ENCODE results near the gene PGAP2. TPM values are rescaled to one million over a fixed set of nuclear protein-coding genes. Genes with fewer than 3 reads are reported as not detected.

PGAP2 gene
- total RNA-seq, 1 donor from 2014 or later: 22.7 TPM

- peak within 1 kb of the TSS; percentile 99 for H3K27ac Mint-ChIP-seq (ENCODE audit: unreplicated experiment)
- H3K4me1 Mint-ChIP-seq (ENCODE audit: unreplicated experiment): peaks cover 16% of the 10 kb centered on the region
- H3K36me3 Mint-ChIP-seq (ENCODE audit: low read depth, unreplicated experiment): peaks cover 1% of the 10 kb centered on the region
- DNase-seq (ENCODE audit: low spot score): peak; percentile 100
- no peaks in the 10 kb centered on the region for H3K9me3 Mint-ChIP-seq (ENCODE audit: unreplicated experiment)
- peaks cover 4% of the 10 kb centered on the region for H3K27me3 Mint-ChIP-seq (ENCODE audit: unreplicated experiment)
- TF ChIP-seq CTCF (IDR thresholded peaks at IDR 0.05; ENCODE audit: unreplicated experiment): no peak
- peak within 1 kb of the TSS; percentile 95 for H3K4me3 Mint-ChIP-seq (ENCODE audit: unreplicated experiment)
Measured at GRCh38 chr11:3797329-3798090, 10.8 kb upstream of the PGAP2 start, which contains the start of gene NUP98. NUP98 (minus strand) TSS chr11:3797554; CDS start chr11:3782117, 15,437 bp downstream.

GRCh38 chr11:3799143-3799542, 9.2 kb upstream of the PGAP2 start:
- Mint-ChIP-seq H3K4me1 (ENCODE audit: unreplicated experiment) (peaks cover 18% of the 10 kb centered on the region), H3K4me3 (ENCODE audit: unreplicated experiment) (no peak overlapping the region), H3K27me3 (ENCODE audit: unreplicated experiment) (peaks cover 5% of the 10 kb centered on the region), H3K9me3 (ENCODE audit: unreplicated experiment) (no peaks in the 10 kb centered on the region), H3K27ac (ENCODE audit: unreplicated experiment) (peak overlapping the region; percentile 74), H3K36me3 (ENCODE audit: low read depth, unreplicated experiment) (no peaks in the 10 kb centered on the region)
- TF ChIP-seq CTCF (IDR thresholded peaks at IDR 0.05; ENCODE audit: unreplicated experiment): no peak
- DNase-seq (ENCODE audit: low spot score): no peak

- DNase-seq (ENCODE audit: low spot score): no peak
- Mint-ChIP-seq H3K27ac (ENCODE audit: unreplicated experiment) (no peak overlapping the region), H3K4me3 (ENCODE audit: unreplicated experiment) (no peak overlapping the region), H3K4me1 (ENCODE audit: unreplicated experiment) (peaks cover 22% of the 10 kb centered on the region), H3K9me3 (ENCODE audit: unreplicated experiment) (no peaks in the 10 kb centered on the region), H3K36me3 (ENCODE audit: low read depth, unreplicated experiment) (no peaks in the 10 kb centered on the region), H3K27me3 (ENCODE audit: unreplicated experiment) (peaks cover 6% of the 10 kb centered on the region)
- TF ChIP-seq CTCF (IDR thresholded peaks at IDR 0.05; ENCODE audit: unreplicated experiment): no peak
Measured at GRCh38 chr11:3799873-3800272, 8.5 kb upstream of the PGAP2 start.

GRCh38 chr11:3802011-3802790, 6.2 kb upstream of the PGAP2 start:
- no peak for TF ChIP-seq CTCF (IDR thresholded peaks at IDR 0.05; ENCODE audit: unreplicated experiment)
- H3K4me3 Mint-ChIP-seq (ENCODE audit: unreplicated experiment): no peak overlapping the region
- no peaks in the 10 kb centered on the region for H3K9me3 Mint-ChIP-seq (ENCODE audit: unreplicated experiment)
- no peak for DNase-seq (ENCODE audit: low spot score)
- no peaks in the 10 kb centered on the region for H3K36me3 Mint-ChIP-seq (ENCODE audit: low read depth, unreplicated experiment)
- peaks cover 9% of the 10 kb centered on the region for H3K4me1 Mint-ChIP-seq (ENCODE audit: unreplicated experiment)
- no peak overlapping the region for H3K27ac Mint-ChIP-seq (ENCODE audit: unreplicated experiment)
- peaks cover 6% of the 10 kb centered on the region for H3K27me3 Mint-ChIP-seq (ENCODE audit: unreplicated experiment)

Measured in endothelial cell (in vitro differentiated cells).